ENCODE data around the gene MCM7. TPM values are rescaled to one million over a fixed set of nuclear protein-coding genes. Genes with fewer than 3 reads are reported as not detected.

The MCM7 gene
- total RNA-seq, 1 donor from 2014 or later: 244 TPM

GRCh38 chr7:100072462-100072861, 28.7 kb downstream of the MCM7 start:
- Mint-ChIP-seq H3K9me3 (peaks cover 26% of the 10 kb centered on the region), H3K27me3 (no peaks in the 10 kb centered on the region), H3K36me3 (peaks cover 83% of the 10 kb centered on the region), H3K27ac (peak overlapping the region; percentile 44), H3K4me1 (ENCODE audit: unreplicated experiment) (no peaks in the 10 kb centered on the region), H3K4me3 (no peak overlapping the region)
- no peak for TF ChIP-seq CTCF (conservative IDR thresholded peaks at IDR 0.05)
- no peak for DNase-seq (ENCODE audit: extremely low spot score, unreplicated experiment)

GRCh38 chr7:100071018-100071723, 30.0 kb downstream of the MCM7 start:
- TF ChIP-seq CTCF (conservative IDR thresholded peaks at IDR 0.05): no peak
- no peak for DNase-seq (ENCODE audit: extremely low spot score, unreplicated experiment)
- peaks cover 22% of the 10 kb centered on the region for H3K9me3 Mint-ChIP-seq
- peaks cover 77% of the 10 kb centered on the region for H3K36me3 Mint-ChIP-seq
- H3K4me1 Mint-ChIP-seq (ENCODE audit: unreplicated experiment): no peaks in the 10 kb centered on the region
- H3K27me3 Mint-ChIP-seq: no peaks in the 10 kb centered on the region
- peak overlapping the region; percentile 54 for H3K4me3 Mint-ChIP-seq
- peak overlapping the region; percentile 55 for H3K27ac Mint-ChIP-seq

- Mint-ChIP-seq H3K27ac (no peak overlapping the region), H3K4me1 (ENCODE audit: unreplicated experiment) (peaks cover 7% of the 10 kb centered on the region), H3K4me3 (no peak overlapping the region), H3K36me3 (peaks cover 74% of the 10 kb centered on the region), H3K27me3 (no peaks in the 10 kb centered on the region), H3K9me3 (peaks cover 16% of the 10 kb centered on the region)
- no peak for TF ChIP-seq CTCF (conservative IDR thresholded peaks at IDR 0.05)
- DNase-seq (ENCODE audit: extremely low spot score, unreplicated experiment): no peak
Observed at GRCh38 chr7:100069991-100070390, 31.2 kb downstream of the MCM7 start.

GRCh38 chr7:100066953-100067352, 34.2 kb downstream of the MCM7 start:
- Mint-ChIP-seq H3K9me3 (peaks cover 10% of the 10 kb centered on the region), H3K27me3 (no peaks in the 10 kb centered on the region), H3K4me3 (no peak overlapping the region), H3K27ac (peak overlapping the region; percentile 44), H3K4me1 (ENCODE audit: unreplicated experiment) (peaks cover 7% of the 10 kb centered on the region), H3K36me3 (peaks cover 63% of the 10 kb centered on the region)
- DNase-seq (ENCODE audit: extremely low spot score, unreplicated experiment): no peak
- TF ChIP-seq CTCF (conservative IDR thresholded peaks at IDR 0.05): no peak

GRCh38 chr7:100065452-100066186, 35.6 kb downstream of the MCM7 start:
- peaks cover 61% of the 10 kb centered on the region for H3K36me3 Mint-ChIP-seq
- H3K9me3 Mint-ChIP-seq: no peaks in the 10 kb centered on the region
- H3K4me3 Mint-ChIP-seq: peak overlapping the region; percentile 25
- DNase-seq (ENCODE audit: extremely low spot score, unreplicated experiment): no peak
- H3K27me3 Mint-ChIP-seq: no peaks in the 10 kb centered on the region
- peak overlapping the region; percentile 53 for H3K27ac Mint-ChIP-seq
- peaks cover 7% of the 10 kb centered on the region for H3K4me1 Mint-ChIP-seq (ENCODE audit: unreplicated experiment)
- TF ChIP-seq CTCF (conservative IDR thresholded peaks at IDR 0.05): no peak

Measured in type B pancreatic cell (in vitro differentiated cells).